Measurements from ENCODE around the gene TRIM14.
"Not testable (repeated sequence)": the region's sequence is repeated elsewhere in the genome, so short reads cannot be mapped to it uniquely, and the experiment has no call there.

Gene TRIM14

GRCh38 chr9:98080326-98080725 lies 38.7 kb downstream of the TRIM14 start:
- DNase-seq, result no peak

GRCh38 chr9:98078895-98079294 lies 40.1 kb downstream of the TRIM14 start:
- no peak for DNase-seq

GRCh38 chr9:98076514-98076890 lies 42.5 kb downstream of the TRIM14 start:
- not testable (repeated sequence) for DNase-seq

- peak; percentile 25 for DNase-seq
These were observed 43.7 kb downstream of the TRIM14 start for GRCh38 chr9:98075332-98075805.

DNA sequence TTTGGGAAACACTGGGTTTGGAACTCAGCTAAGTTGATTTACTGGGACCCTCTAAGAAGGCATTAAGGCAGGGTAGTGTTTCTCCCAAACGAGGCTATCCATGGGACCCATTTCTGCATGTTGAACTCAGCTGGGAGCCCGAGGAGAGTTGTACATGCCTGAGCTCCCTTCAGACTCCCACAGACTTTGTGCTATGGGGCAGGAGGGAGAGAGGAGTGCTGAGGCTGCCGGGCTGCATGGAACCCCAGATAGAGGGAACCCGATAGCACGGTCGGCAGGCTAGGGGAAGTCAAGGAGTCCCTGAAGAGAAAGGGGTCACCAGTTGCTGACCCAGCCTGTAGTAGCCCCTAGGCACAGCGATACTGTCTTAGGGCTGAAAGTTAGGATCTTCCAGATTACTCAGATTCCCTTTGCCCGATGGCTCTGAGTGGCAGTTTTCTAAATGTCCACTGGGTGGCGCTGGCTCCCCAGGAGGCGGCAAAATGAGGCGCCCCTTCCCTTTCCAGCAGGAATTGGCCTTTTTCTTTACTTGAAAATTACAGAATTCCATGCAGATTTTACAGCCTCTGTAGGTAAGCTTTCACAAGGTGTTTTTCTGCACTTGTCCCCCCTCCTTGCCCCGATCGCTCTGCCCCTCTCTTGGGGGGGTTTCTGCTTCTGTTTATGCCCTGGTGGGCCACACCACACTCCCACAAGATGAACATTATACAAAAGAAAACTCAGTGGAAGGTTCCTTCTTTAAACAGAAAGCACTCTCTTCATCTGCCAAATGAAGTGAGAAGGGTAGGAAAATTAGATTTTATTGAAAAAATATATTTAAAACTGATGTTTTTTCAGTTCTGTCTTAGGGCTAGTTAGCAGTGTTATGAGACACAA lies 44.7 kb downstream of the TRIM14 start:
- DNase-seq, result peak; percentile 51

GRCh38 chr9:98071737-98072136 lies 47.3 kb downstream of the TRIM14 start:
- no peak for DNase-seq

- no peak for DNase-seq
These were observed 48.3 kb downstream of the TRIM14 start for GRCh38 chr9:98070704-98071103.

DNA sequence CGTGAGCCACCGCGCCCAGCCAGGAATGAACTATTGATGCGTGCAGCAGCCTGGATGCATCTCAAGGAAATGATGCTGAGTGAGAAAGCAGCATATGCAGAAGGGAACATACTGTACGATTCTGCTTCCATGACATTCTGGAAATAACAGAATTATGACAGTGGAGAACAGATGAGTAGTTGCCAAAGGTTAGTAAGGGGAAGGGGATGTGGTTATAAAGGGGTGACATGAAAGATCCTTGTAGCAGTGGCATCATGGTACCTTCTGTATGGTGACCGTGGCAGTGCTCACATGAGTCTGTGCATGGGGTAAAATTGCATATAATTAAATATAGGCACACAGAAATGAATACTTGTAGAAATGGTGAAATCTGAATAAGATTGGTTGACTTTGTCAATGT lies 49.5 kb downstream of the TRIM14 start:
- DNase-seq, result no peak

- DNase-seq, result no peak
These were observed 51.8 kb downstream of the TRIM14 start for GRCh38 chr9:98067184-98067583.

DNA sequence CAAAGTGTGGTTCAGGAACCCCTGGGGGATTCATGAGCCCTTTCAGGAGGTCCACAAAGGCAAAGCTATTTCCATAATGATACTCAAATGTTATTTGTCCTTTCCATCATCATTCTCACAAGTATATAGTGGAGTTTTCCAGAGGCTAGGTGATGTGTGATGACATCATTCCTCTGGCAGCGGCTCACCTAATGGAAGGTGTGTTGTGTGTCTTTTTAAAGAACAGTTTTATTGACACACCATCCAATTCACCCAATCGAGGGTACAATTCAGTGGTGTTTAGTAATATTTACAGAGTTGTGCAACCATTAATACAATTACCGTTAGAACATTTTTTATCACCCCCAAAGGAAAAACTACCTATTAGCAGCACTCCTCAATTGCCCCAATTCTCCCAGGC lies 52.8 kb downstream of the TRIM14 start:
- no peak for DNase-seq

- DNase-seq, result no peak
These were observed 54.2 kb downstream of the TRIM14 start for GRCh38 chr9:98064623-98065392.

DNA sequence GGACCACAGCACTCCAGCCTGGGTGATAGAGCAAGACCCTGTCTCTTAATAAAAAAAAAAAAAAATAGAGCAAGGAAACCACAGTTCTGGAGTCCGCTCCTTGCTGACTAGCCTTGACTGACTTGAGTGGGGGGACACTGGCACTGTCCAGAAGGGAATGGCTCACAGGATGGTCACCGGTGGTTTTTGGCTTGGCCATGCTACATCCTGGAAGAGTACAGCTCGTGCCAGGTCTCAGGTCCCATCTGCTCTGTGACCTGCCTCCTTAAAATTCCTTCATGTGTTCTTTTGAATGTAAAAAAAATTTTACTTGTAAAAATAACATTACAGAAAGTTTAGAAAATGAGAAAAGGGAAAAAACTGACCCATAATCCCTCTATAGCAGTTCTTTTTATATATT lies 56.9 kb downstream of the TRIM14 start:
- no peak for DNase-seq

- no peak for DNase-seq
These were observed 61.8 kb downstream of the TRIM14 start for GRCh38 chr9:98057138-98057799.

- DNase-seq, result peak; percentile 91
These were observed 62.5 kb downstream of the TRIM14 start, which contains the start of gene NANS for GRCh38 chr9:98056269-98057137. Gene NANS, plus strand, starts transcription at chr9:98056732. Its CDS starts 77 bp downstream, at chr9:98056809.

- DNase-seq, result no peak
These were observed 64.6 kb downstream of the TRIM14 start for GRCh38 chr9:98054376-98054951.

- DNase-seq, result no peak
These were observed 68.7 kb downstream of the TRIM14 start for GRCh38 chr9:98050351-98050750.

- DNase-seq, result no peak
These were observed 69.5 kb downstream of the TRIM14 start for GRCh38 chr9:98049288-98050072.

- no peak for DNase-seq
These were observed 72.0 kb downstream of the TRIM14 start for GRCh38 chr9:98047002-98047401.

DNA sequence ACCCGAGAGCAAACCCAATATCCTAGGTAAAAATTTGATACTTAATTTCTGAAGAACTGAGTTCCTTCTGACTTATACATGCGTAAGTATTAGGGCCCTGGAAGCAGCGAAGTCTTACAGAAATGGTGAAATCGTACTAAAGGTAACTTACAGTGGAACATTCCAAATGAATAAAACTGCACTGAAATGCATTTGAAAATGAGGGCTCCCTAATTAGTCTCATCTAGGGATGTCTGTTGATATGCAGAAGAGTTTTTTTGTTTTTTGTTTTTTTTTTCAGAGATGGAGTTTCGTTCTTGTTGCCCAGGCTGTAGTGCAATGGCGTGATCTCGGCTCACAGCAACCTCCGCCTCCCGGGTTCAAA lies 72.9 kb downstream of the TRIM14 start:
- no peak for DNase-seq

- no peak for DNase-seq
These were observed 73.5 kb downstream of the TRIM14 start for GRCh38 chr9:98045234-98046179.

All from T1000 (cell line).